Coronary artery (tissue), 2 donors: Measurements from ENCODE around the gene USP30.

ENCODE experiments used
- DNase-seq: peaks from one replicate; pipeline ENCODE4 v3.0.0-alpha.2; 2017; ENCODE audit warnings: low spot score
- H3K27ac ChIP-seq, 2 donors: fragments of 200-600 bp; sonication (generic); one replicate each; pipeline ENCODE4 v1.5.1; 2016 to 2019
- H3K4me3 ChIP-seq: fragments of 200-600 bp; sonication (generic); 2 replicates; pipeline ENCODE4 v1.5.1; 2016; ENCODE audit warnings: mild to moderate bottlenecking, moderate library complexity
- TF ChIP-seq, protein P1 (sequence below): fragments of 200-600 bp; sonication (generic); IDR thresholded peaks from one replicate; pipeline ENCODE4 v1.5.1; 2019; ENCODE audit warnings: antibody characterized with exemption

USP30 gene

DNA sequence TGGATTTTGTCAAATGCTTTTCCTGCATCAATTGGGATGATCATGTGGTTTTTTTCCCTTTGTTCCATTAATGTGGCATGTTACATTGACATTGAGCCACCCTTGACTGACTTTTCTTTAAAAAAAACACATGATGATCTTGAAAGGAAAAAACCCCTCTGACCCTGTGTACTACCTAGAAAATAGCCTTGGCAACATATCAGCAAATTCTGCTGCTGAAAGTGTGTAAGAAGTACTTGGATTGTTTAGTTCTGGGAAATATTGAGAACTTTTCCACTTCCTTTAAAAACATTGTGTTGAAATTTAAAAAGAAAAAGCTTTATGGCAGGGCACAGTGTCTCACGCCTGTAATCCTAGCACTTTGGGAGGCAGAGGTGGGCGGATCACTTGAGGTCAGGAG, 84.7 kb downstream of the USP30 start:
- H3K4me3 ChIP-seq = no peak overlapping the region
- TF ChIP-seq, protein P1, sequence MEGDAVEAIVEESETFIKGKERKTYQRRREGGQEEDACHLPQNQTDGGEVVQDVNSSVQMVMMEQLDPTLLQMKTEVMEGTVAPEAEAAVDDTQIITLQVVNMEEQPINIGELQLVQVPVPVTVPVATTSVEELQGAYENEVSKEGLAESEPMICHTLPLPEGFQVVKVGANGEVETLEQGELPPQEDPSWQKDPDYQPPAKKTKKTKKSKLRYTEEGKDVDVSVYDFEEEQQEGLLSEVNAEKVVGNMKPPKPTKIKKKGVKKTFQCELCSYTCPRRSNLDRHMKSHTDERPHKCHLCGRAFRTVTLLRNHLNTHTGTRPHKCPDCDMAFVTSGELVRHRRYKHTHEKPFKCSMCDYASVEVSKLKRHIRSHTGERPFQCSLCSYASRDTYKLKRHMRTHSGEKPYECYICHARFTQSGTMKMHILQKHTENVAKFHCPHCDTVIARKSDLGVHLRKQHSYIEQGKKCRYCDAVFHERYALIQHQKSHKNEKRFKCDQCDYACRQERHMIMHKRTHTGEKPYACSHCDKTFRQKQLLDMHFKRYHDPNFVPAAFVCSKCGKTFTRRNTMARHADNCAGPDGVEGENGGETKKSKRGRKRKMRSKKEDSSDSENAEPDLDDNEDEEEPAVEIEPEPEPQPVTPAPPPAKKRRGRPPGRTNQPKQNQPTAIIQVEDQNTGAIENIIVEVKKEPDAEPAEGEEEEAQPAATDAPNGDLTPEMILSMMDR = no peak
- peak overlapping the region in 1 of 2 donors; percentile 34 for H3K27ac ChIP-seq
- no peak for DNase-seq
